ENCODE measurements around the gene HIPK1.
"Not testable (repeated sequence)": the region's sequence is repeated elsewhere in the genome, so short reads cannot be mapped to it uniquely, and the experiment has no call there.

Gene HIPK1

GRCh38 chr1:114009393-114009792, 80.3 kb downstream of the HIPK1 start:
- no peak for DNase-seq

GRCh38 chr1:114010433-114011184, 81.5 kb downstream of the HIPK1 start:
- no peak for DNase-seq

- no peak for DNase-seq
Observed at GRCh38 chr1:114011796-114012195, 82.7 kb downstream of the HIPK1 start.

GRCh38 chr1:114015075-114015474, 86.0 kb downstream of the HIPK1 start:
- DNase-seq = no peak

- not testable (repeated sequence) for DNase-seq
Observed at GRCh38 chr1:114019724-114020123, 90.6 kb downstream of the HIPK1 start.

- no peak for DNase-seq
Observed at GRCh38 chr1:114021665-114022099, 92.6 kb downstream of the HIPK1 start.

- no peak for DNase-seq
Observed at GRCh38 chr1:114022877-114023276, 93.8 kb downstream of the HIPK1 start.

GRCh38 chr1:114023377-114023776, 94.3 kb downstream of the HIPK1 start:
- no peak for DNase-seq

- no peak for DNase-seq
Observed at GRCh38 chr1:114024049-114024448, 94.9 kb downstream of the HIPK1 start.

GRCh38 chr1:114025609-114026401, 96.7 kb downstream of the HIPK1 start:
- DNase-seq = no peak

GRCh38 chr1:114026797-114027196, 97.7 kb downstream of the HIPK1 start:
- DNase-seq = no peak
